K562 (cell line): ENCODE results near the gene CRLF1. TPM values are rescaled to one million over a fixed set of nuclear protein-coding genes. Genes with fewer than 3 reads are reported as not detected.

Experiments used
- ATAC-seq: fragments of 200-7000 bp; cut with Tn5 transposase; 3 replicates; pipeline ENCODE4 v1.9.1; 2020; ENCODE audit warnings: moderate library complexity
- BruUV-seq: library from RNA; stranded (reverse); fragments of 400-500 nt; replicated peaks from 2 replicates; lab custom pipeline; 2021; lab: Mats Ljungman, UMichigan
- CTCF ChIA-PET: fragments of 300-600 bp; formaldehyde crosslinking; extraction: SDS; loops from one replicate; lab custom pipeline; 2021; ENCODE audit warnings: low intra/inter-chr PET ratio; lab: Yijun Ruan, JAX
- POLR2A ChIA-PET: fragments of 300-600, 350-650 bp; sonication (Branson Sonifier 250); formaldehyde crosslinking; extraction: SDS; loops from one replicate; lab custom pipeline; 2021; ENCODE audit warnings: antibody characterized with exemption, inconsistent platforms; lab: Yijun Ruan, JAX
- DNase-seq, 4 experiments: peaks; one replicate each; pipeline versions ENCODE4 v3.0.0 to v3.0.0-alpha.2; 2011 to 2018; ENCODE audit warnings: low spot score in 3 of 4, mixed read lengths in 3 of 4; ENCODE audit errors: extremely low read depth in 1 of 4
- FAIRE-seq: peaks from 2 replicates; lab custom pipeline; 2011; peaks lifted over from hg19 to GRCh38; lab: Jason Lieb, UNC
- H2AFZ ChIP-seq: 2 replicates; pipeline ENCODE4 v1.6.0; 2011; ENCODE audit warnings: low read depth, low read length, control low read depth, inconsistent platforms
- H3K27ac ChIP-seq: fragments of 200-600 bp; 3 replicates; pipeline ENCODE4 v1.8.0; 2011; ENCODE audit warnings: low read depth, mild to moderate bottlenecking, control low read depth, inconsistent platforms, low read length, moderate library complexity, mixed read lengths; ENCODE audit errors: extremely low read depth
- H3K27me3 ChIP-seq, 2 experiments: fragments of 300-600 bp in 1 of 2; 2 replicates in 1 of 2; 3 replicates in 1 of 2; pipeline versions ENCODE4 v1.6.0 to v1.8.0; 2011; ENCODE audit warnings: inconsistent platforms in 2 of 2, low read length in 2 of 2, mild to moderate bottlenecking in 1 of 2, mixed read lengths in 1 of 2, moderate library complexity in 1 of 2; ENCODE audit not compliant: control insufficient read depth in 2 of 2, insufficient read depth in 2 of 2
- H3K36me3 ChIP-seq: fragments of 300-600 bp; 3 replicates; pipeline ENCODE4 v1.8.0; 2011; ENCODE audit warnings: mild to moderate bottlenecking, low read length, inconsistent platforms; ENCODE audit not compliant: control insufficient read depth, insufficient read depth
- H3K4me1 ChIP-seq, 2 experiments: fragments of 200-600 bp in 1 of 2; replicated peaks in 1 of 2; 2 replicates in 1 of 2; 3 replicates in 1 of 2; pipeline versions ENCODE4 v1.5.1 to v1.8.0; 2011; ENCODE audit warnings: inconsistent platforms in 2 of 2, low read length in 2 of 2, mild to moderate bottlenecking in 1 of 2, mixed read lengths in 1 of 2, moderate library complexity in 1 of 2; ENCODE audit not compliant: control insufficient read depth in 2 of 2, insufficient read depth in 2 of 2
- H3K4me2 ChIP-seq: 2 replicates; pipeline ENCODE4 v1.6.1; 2011; ENCODE audit warnings: low read length, control low read depth, inconsistent platforms, mixed read lengths; ENCODE audit not compliant: insufficient read depth
- H3K4me3 ChIP-seq: fragments of 200-600 bp; sonication (generic), shearing (Covaris generic); 2 replicates; pipeline ENCODE4 v1.5.1; 2016; ENCODE audit warnings: control low read depth, inconsistent platforms
- H3K79me2 ChIP-seq: fragments of 200-600 bp; 3 replicates; pipeline ENCODE4 v1.8.0; 2011; ENCODE audit warnings: low read length, inconsistent platforms; ENCODE audit not compliant: control insufficient read depth, insufficient read depth
- H3K9ac ChIP-seq, 2 experiments: 2 replicates each; pipeline versions ENCODE4 v1.6.0 to v1.6.1; 2011; ENCODE audit warnings: low read depth in 2 of 2, low read length in 2 of 2, control low read depth in 1 of 2, inconsistent platforms in 1 of 2, mild to moderate bottlenecking in 1 of 2, mixed read lengths in 1 of 2; ENCODE audit not compliant: insufficient read depth in 1 of 2
- H3K9me1 ChIP-seq: one replicate; pipeline ENCODE4 v1.6.0; 2011; ENCODE audit warnings: inconsistent platforms, mild to moderate bottlenecking, low read length, moderate library complexity; ENCODE audit not compliant: control insufficient read depth, insufficient read depth
- H3K9me3 ChIP-seq: replicated peaks from 2 replicates; pipeline ENCODE4 v1.5.1; 2011; ENCODE audit warnings: low read depth, low read length, inconsistent platforms; ENCODE audit not compliant: control insufficient read depth, insufficient read depth
- H4K20me1 ChIP-seq: replicated peaks from 2 replicates; pipeline ENCODE4 v1.6.1; 2011; ENCODE audit warnings: low read length, inconsistent platforms, mixed read lengths; ENCODE audit not compliant: control insufficient read depth, insufficient read depth
- ATF2 ChIP-seq: sonication (generic); formaldehyde crosslinking; IDR thresholded peaks from 2 replicates; pipeline ENCODE4 v1.8.1; 2022; ENCODE audit warnings: missing genetic modification reagents
- ATF3 ChIP-seq, 2 experiments: fragments of 450-650 bp in 1 of 2; sonication (generic) in 1 of 2; formaldehyde crosslinking in 1 of 2; IDR thresholded peaks in 1 of 2; conservative IDR thresholded peaks in 1 of 2; 2 replicates each; pipeline versions ENCODE4 v1.6.1 to v1.8.1; 2016 to 2023; ENCODE audit warnings: mild to moderate bottlenecking in 2 of 2, moderate library complexity in 2 of 2, inconsistent platforms in 1 of 2, missing genetic modification reagents in 1 of 2
- CHD4 ChIP-seq: fragments of 200-600 bp; sonication (generic); IDR thresholded peaks from 3 replicates; pipeline ENCODE4 v1.6.1; 2012; ENCODE audit warnings: low read depth, mild to moderate bottlenecking, mixed read lengths, low read length, inconsistent platforms; ENCODE audit not compliant: insufficient read depth, insufficient replicate concordance, poor library complexity, severe bottlenecking
- CREB3L1 ChIP-seq: fragments of 450-650 bp; IDR thresholded peaks from 2 replicates; pipeline ENCODE4 v1.6.1; 2014; ENCODE audit warnings: low read depth, mild to moderate bottlenecking, moderate library complexity, borderline replicate concordance
- MAFK ChIP-seq: IDR thresholded peaks from 2 replicates; pipeline ENCODE4 v1.6.1; 2011; ENCODE audit warnings: low read length, improper control_type of control experiment
- MTA2 ChIP-seq: fragments of 450-650 bp; IDR thresholded peaks from 2 replicates; pipeline ENCODE4 v1.6.1; 2016; ENCODE audit warnings: low read depth
- NFXL1 ChIP-seq: fragments of 450-650 bp; formaldehyde crosslinking; IDR thresholded peaks from 2 replicates; pipeline ENCODE4 v1.4.0; 2021; ENCODE audit warnings: mild to moderate bottlenecking
- NRF1 ChIP-seq, 2 experiments: fragments of 450-650 bp; IDR thresholded peaks in 1 of 2; conservative IDR thresholded peaks in 1 of 2; 2 replicates each; pipeline ENCODE4 v1.6.1; 2014; ENCODE audit warnings: mild to moderate bottlenecking in 2 of 2
- TAF7 ChIP-seq: fragments of 450-650 bp; IDR thresholded peaks from 2 replicates; pipeline ENCODE4 v1.6.1; 2016; ENCODE audit warnings: missing genetic modification characterization, missing compliant biosample characterization
- ZC3H11A ChIP-seq: IDR thresholded peaks from 2 replicates; pipeline ENCODE4 v1.6.1; 2012; ENCODE audit warnings: low read depth, low read length, improper control_type of control experiment
- ZNF277 ChIP-seq: fragments of 250-450 bp; sonication (Bioruptor Pico); IDR thresholded peaks from 2 replicates; pipeline ENCODE4 v1.8.0; 2022; ENCODE audit warnings: inconsistent platforms, mild to moderate bottlenecking, moderate library complexity, borderline replicate concordance
- ZNF408 ChIP-seq: fragments of 250-450 bp; sonication (Bioruptor Pico); IDR thresholded peaks from 2 replicates; pipeline ENCODE4 v1.4.0; 2020; ENCODE audit warnings: low read depth, mild to moderate bottlenecking, moderate library complexity
- WGBS: fragments of 100-300 bp; shearing (Covaris generic); methylation state at CpG from one replicate; pipeline ENCODE4 v1.1.6; 2016; ENCODE audit warnings: low coverage, mixed read lengths; ENCODE audit not compliant: insufficient coverage; ENCODE audit errors: missing lambda C conversion rate; 5-methylcytosine and 5-hydroxymethylcytosine counted together
- in situ Hi-C: fragments of 300-500 bp; cut with MboI; formaldehyde crosslinking; loops from 4 replicates; pipeline ENCODE4 v1.15.0; 2018; ENCODE audit warnings: inconsistent platforms, mixed read lengths
- intact Hi-C: fragments of 100-400 bp; cut with micrococcal nuclease; formaldehyde crosslinking; loops from 2 replicates; pipeline ENCODE4 v1.14.2; 2022
- polyA plus RNA-seq, 8 experiments: library from polyadenylated mRNA; depleted of rRNA in 4 of 8; stranded (reverse) in 5 of 8; unstranded in 3 of 8; fragments of >200 nt; fragmentation: Nextera tagmentation in 2 of 8; fragmentation: Illumina TruSeq in 1 of 8; extraction: Ambion mirVana in 2 of 8; extraction: Trizol in 1 of 8; gene quantifications; 2 replicates each; pipeline versions ENCODE4 v1.2.1 to v1.2.3, GENCODE V29; 2011 to 2014; ENCODE audit warnings: inconsistent platforms in 1 of 8, missing spikeins in 1 of 8
- total RNA-seq, 7 experiments: library from RNA; depleted of rRNA in 6 of 7; stranded (reverse); fragments of >200 nt in 6 of 7; fragmentation: Illumina TruSeq in 2 of 7; extraction: Trizol in 2 of 7; gene quantifications; 2 replicates each; pipeline versions ENCODE4 v1.2.1 to v1.2.3, GENCODE V29; 2011 to 2021; ENCODE audit warnings: low replicate concordance in 1 of 7

CRLF1 gene
- total and polyA plus RNA-seq, 9 of the 15 experiments (the other 6 are each of a cell fraction or from before 2014, with no cell fraction given), result 0.85 to 3.6 (median 1.7) TPM

GRCh38 chr19:18571564-18572344 is 34.8 kb downstream of the CRLF1 start, which contains the start of gene UBA52:
Gene UBA52, plus strand, starts transcription at chr19:18571857. Its CDS starts 1,444 bp downstream, at chr19:18573301.
- Histone ChIP-seq H3K79me2 (peaks cover 30% of the 10 kb centered on the region), H3K4me3 (peak within 1 kb of the TSS; percentile 99), H3K27ac (peak within 1 kb of the TSS; percentile 90), H3K4me1 (peaks cover 12 to 42% of the 10 kb centered on the region in 2 experiments; a peak in 4 of 5 replicates), H3K36me3 (peaks cover 80% of the 10 kb centered on the region), H3K27me3 (no peaks in the 10 kb centered on the region; a peak in 1 of 5 replicates), H4K20me1 (peaks cover 14% of the 10 kb centered on the region), H2AFZ (peak within 1 kb of the TSS; percentile 77), H3K9me1 (peaks cover 7% of the 10 kb centered on the region), H3K4me2 (peak within 1 kb of the TSS; percentile 99), H3K9me3 (no peaks in the 10 kb centered on the region), H3K9ac (peak within 1 kb of the TSS; percentile 99 to 100)
- ATAC-seq (peak; percentile 98), DNase-seq (peak; percentile 90 to 99 (median 92)), FAIRE-seq (peak; percentile 91)
- intact Hi-C loops (loop anchor here (1.0 to 5.0 kb wide), 4 partner anchors 17 to 101 kb away; partner anchors contain the start of genes ELL and REX1BD), in situ Hi-C loops (no loop called here)
- no TSS peak for BruUV-seq
- POLR2A ChIA-PET, result interaction anchor here (0.6 to 5.7 kb wide), 16 partner anchors 9 to 290 kb away, joined by 3 to 49 read pairs (median 4); partner anchors contain the start of genes FKBP8, JUND, KXD1 and REX1BD
- CTCF ChIA-PET, result no interaction called here
- 2% methylated on average over 47 of the region's 75 CpGs for WGBS
- TF ChIP-seq NRF1 (conservative IDR thresholded peaks at IDR 0.05 in 1 of 2, IDR thresholded peaks at IDR 0.05 in 1 of 2) (peak; percentile 96 to 97), TAF7 (tag) (0 out of 2 replicates have a peak, but pooled peaks have one; percentile 36), ZC3H11A (no peak), MTA2 (no peak), CHD4 (no peak), ZNF277 (CRISPR knock-in tag) (no peak), ATF2 (no peak), CREB3L1 (peak; percentile 43; the same call in 1 of the 2 replicates), MAFK (peak; percentile 20; the same call in 1 of the 2 replicates), ATF3 (IDR thresholded peaks at IDR 0.05) (no peak; the same call in 1 of the 2 replicates), ATF3 (CRISPR knock-in tag; conservative IDR thresholded peaks at IDR 0.05) (no peak; the same call in 1 of the 2 replicates), NFXL1 (CRISPR knock-in tag) (no peak), ZNF408 (CRISPR knock-in tag) (no peak)
